Measurements from ENCODE around the gene KRT27. TPM values are rescaled to one million over a fixed set of nuclear protein-coding genes. Genes with fewer than 3 reads are reported as not detected.
A peak's percentile ranks its signal among the peaks of the same experiment; 100 is the strongest.

KRT27 gene
- total RNA-seq, 1 experiment from 2014 or later = not detected

GRCh38 chr17:40799859-40800258 is 17.5 kb upstream of the KRT27 start, which contains the start of gene KRT28:
TSS of gene KRT28 (minus strand) at chr17:40799959. CDS start at chr17:40799893, 66 bp downstream.
- no peak within 1 kb of the TSS for H3K4me3 ChIP-seq (ENCODE audit: low read length)
- DNase-seq = no peak
- intact Hi-C loops (cut with micrococcal nuclease) = loop anchor here (5.0 to 10.0 kb wide), 4 partner anchors 107 to 745 kb away; partner anchors contain the start of gene KRT15
- BruUV-seq (replicated peaks) = no TSS peak
- no peak for ATAC-seq
- no peaks in the 10 kb centered on the region for H3F3A ChIP-seq (ENCODE audit: low read length, unreplicated experiment)
- no peak within 1 kb of the TSS for H3K9ac ChIP-seq (ENCODE audit: low read length)
- no peaks in the 10 kb centered on the region for H4K20me1 ChIP-seq (ENCODE audit: low read length)
- no peaks in the 10 kb centered on the region for H3K9me2 ChIP-seq (replicated peaks; ENCODE audit: low read length)
- no peaks in the 10 kb centered on the region for H3K79me2 ChIP-seq (ENCODE audit: low read length)
- ChIA-PET POLR2A (ENCODE audit: unreplicated experiment) (no interaction called here), CTCF (no interaction called here)
- no peak within 1 kb of the TSS for H3K27ac ChIP-seq (ENCODE audit: low read length)
- TF ChIP-seq EZH2 (IDR thresholded peaks at IDR 0.05; ENCODE audit: low read length, unreplicated experiment) (no peak), CTCF (conservative IDR thresholded peaks at IDR 0.05; ENCODE audit: low read depth, low read length) (no peak), EZH2phosphoT487 (IDR thresholded peaks at IDR 0.05; ENCODE audit: borderline replicate concordance, low read length) (no peak)
- H3K27me3 ChIP-seq (ENCODE audit: low read length) = no peaks in the 10 kb centered on the region
- H3K9me3 ChIP-seq (ENCODE audit: low read length) = no peaks in the 10 kb centered on the region
- no peak within 1 kb of the TSS for H2AFZ ChIP-seq (ENCODE audit: low read length)
- H3K4me2 ChIP-seq (ENCODE audit: low read length) = no peak within 1 kb of the TSS
- H3K4me1 ChIP-seq (ENCODE audit: insufficient read depth, low read length) = peaks cover 8% of the 10 kb centered on the region
- no peaks in the 10 kb centered on the region for H3K36me3 ChIP-seq (ENCODE audit: low read depth, low read length)

- no peak overlapping the region for H3K9ac ChIP-seq (ENCODE audit: low read length)
- BruUV-seq (replicated peaks) = no TSS peak
- H3K9me2 ChIP-seq (replicated peaks; ENCODE audit: low read length) = no peaks in the 10 kb centered on the region
- H3K4me3 ChIP-seq (ENCODE audit: low read length) = no peak overlapping the region
- H3K79me2 ChIP-seq (ENCODE audit: low read length) = no peaks in the 10 kb centered on the region
- CTCF ChIA-PET = no interaction called here
- no peaks in the 10 kb centered on the region for H4K20me1 ChIP-seq (ENCODE audit: low read length)
- no peak overlapping the region for H2AFZ ChIP-seq (ENCODE audit: low read length)
- intact Hi-C loops (cut with micrococcal nuclease) = no loop called here
- TF ChIP-seq EZH2 (IDR thresholded peaks at IDR 0.05; ENCODE audit: low read length, unreplicated experiment) (no peak), CTCF (conservative IDR thresholded peaks at IDR 0.05; ENCODE audit: low read depth, low read length) (no peak), EZH2phosphoT487 (IDR thresholded peaks at IDR 0.05; ENCODE audit: borderline replicate concordance, low read length) (no peak)
- DNase-seq (no peak), ATAC-seq (no peak)
- no peaks in the 10 kb centered on the region for H3K27me3 ChIP-seq (ENCODE audit: low read length)
- no peak overlapping the region for H3K27ac ChIP-seq (ENCODE audit: low read length)
- POLR2A ChIA-PET (ENCODE audit: unreplicated experiment) = interaction anchor here (0.6 kb wide), 1 partner anchor 107 kb away, joined by 26 read pairs; no protein-coding TSS in a partner anchor
- H3K4me1 ChIP-seq (ENCODE audit: insufficient read depth, low read length) = no peaks in the 10 kb centered on the region
- no peaks in the 10 kb centered on the region for H3K9me3 ChIP-seq (ENCODE audit: low read length)
- H3F3A ChIP-seq (ENCODE audit: low read length, unreplicated experiment) = no peaks in the 10 kb centered on the region
- no peak overlapping the region for H3K4me2 ChIP-seq (ENCODE audit: low read length)
- H3K36me3 ChIP-seq (ENCODE audit: low read depth, low read length) = no peaks in the 10 kb centered on the region
These were observed 14.5 kb upstream of the KRT27 start for GRCh38 chr17:40796846-40797245.

GRCh38 chr17:40795019-40795667 is 12.8 kb upstream of the KRT27 start:
- DNase-seq = no peak
- Histone ChIP-seq H4K20me1 (ENCODE audit: low read length) (no peaks in the 10 kb centered on the region), H3K79me2 (ENCODE audit: low read length) (no peaks in the 10 kb centered on the region), H3K9me2 (replicated peaks; ENCODE audit: low read length) (no peaks in the 10 kb centered on the region), H3K27me3 (ENCODE audit: low read length) (no peaks in the 10 kb centered on the region), H3K4me1 (ENCODE audit: insufficient read depth, low read length) (no peaks in the 10 kb centered on the region), H3K4me2 (ENCODE audit: low read length) (no peak overlapping the region), H3F3A (ENCODE audit: low read length, unreplicated experiment) (no peaks in the 10 kb centered on the region), H3K9me3 (ENCODE audit: low read length) (no peaks in the 10 kb centered on the region), H3K36me3 (ENCODE audit: low read depth, low read length) (no peaks in the 10 kb centered on the region), H2AFZ (ENCODE audit: low read length) (peak overlapping the region; percentile 50), H3K4me3 (ENCODE audit: low read length) (no peak overlapping the region), H3K27ac (ENCODE audit: low read length) (no peak overlapping the region), H3K9ac (ENCODE audit: low read length) (no peak overlapping the region)
- ChIA-PET POLR2A (ENCODE audit: unreplicated experiment) (no interaction called here), CTCF (no interaction called here)
- no TSS peak for BruUV-seq (replicated peaks)
- ATAC-seq = no peak
- intact Hi-C loops (cut with micrococcal nuclease) = no loop called here
- no peak for TF ChIP-seq EZH2 (IDR thresholded peaks at IDR 0.05; ENCODE audit: low read length, unreplicated experiment)
- no peak for TF ChIP-seq CTCF (conservative IDR thresholded peaks at IDR 0.05; ENCODE audit: low read depth, low read length)
- no peak for TF ChIP-seq EZH2phosphoT487 (IDR thresholded peaks at IDR 0.05; ENCODE audit: borderline replicate concordance, low read length)

Measured in PC-3 (cell line).